Measurements from ENCODE around the gene SMAD6. TPM values are rescaled to one million over a fixed set of nuclear protein-coding genes. Genes with fewer than 3 reads are reported as not detected.

Gene SMAD6
- total and polyA plus RNA-seq, 2 of the 4 experiments (the other 2 are of a cell fraction): 4.8 to 8.5 TPM

GRCh38 chr15:66658044-66658443, 44.0 kb upstream of the SMAD6 start:
- H3K4me1 ChIP-seq (ENCODE audit: control insufficient read depth, insufficient read depth, low read length): no peaks in the 10 kb centered on the region; the same call in 1 of the 2 replicates
- H3K14ac ChIP-seq (replicated peaks; ENCODE audit: low read depth, low read length): no peak overlapping the region
- no peaks in the 10 kb centered on the region for H3K36me3 ChIP-seq (ENCODE audit: control insufficient read depth, insufficient read depth, low read length)
- in situ Hi-C loops (cut with MboI; ENCODE audit: low sequenced_read_pairs): no loop called here
- no peak overlapping the region for H3K23ac ChIP-seq (ENCODE audit: low read depth, low read length)
- no peak overlapping the region for H2AK9ac ChIP-seq (replicated peaks; ENCODE audit: low read depth, low read length, poor library complexity)
- no peak overlapping the region for H2AK5ac ChIP-seq (ENCODE audit: low read depth, low read length)
- WGBS, 2 experiments (ENCODE audit: extremely low coverage in 2 of 2, insufficient read length in 1 of 2): no CpG with 5 or more reads among the region's 5 CpGs
- H3K56ac ChIP-seq (ENCODE audit: extremely low read depth, insufficient read depth, low read length): no peak overlapping the region
- peaks cover 4% of the 10 kb centered on the region for H3K9me1 ChIP-seq (ENCODE audit: insufficient read depth, low read length)
- H4K20me1 ChIP-seq (ENCODE audit: insufficient read depth, low read length): no peaks in the 10 kb centered on the region
- no peak overlapping the region for H4K91ac ChIP-seq (ENCODE audit: insufficient read depth, low read depth, low read length)
- H3K18ac ChIP-seq (ENCODE audit: low read depth, low read length): no peak overlapping the region
- no peak overlapping the region for H4K8ac ChIP-seq (ENCODE audit: low read depth in 2 of 2, low read length in 2 of 2)
- POLR2A ChIA-PET (ENCODE audit: unreplicated experiment): no interaction called here
- no peak overlapping the region for H3K4me3 ChIP-seq (ENCODE audit: insufficient read depth, low read depth, low read length)
- no peak overlapping the region for H2BK20ac ChIP-seq (ENCODE audit: low read depth, low read length)
- TF ChIP-seq CEBPB (IDR thresholded peaks at IDR 0.05; ENCODE audit: low read depth, low read length) (no peak), MXI1 (IDR thresholded peaks at IDR 0.05; ENCODE audit: borderline replicate concordance, low read depth, low read length) (no peak), RCOR1 (IDR thresholded peaks at IDR 0.05; ENCODE audit: insufficient replicate concordance, low read length) (no peak), RFX5 (IDR thresholded peaks at IDR 0.05; ENCODE audit: low read depth, low read length) (no peak), FOS (IDR thresholded peaks at IDR 0.05; ENCODE audit: low read depth, low read length) (no peak), SMC3 (IDR thresholded peaks at IDR 0.05; ENCODE audit: low read depth, low read length) (no peak)
- H2BK15ac ChIP-seq (ENCODE audit: low read depth, low read length): no peak overlapping the region
- no peak overlapping the region for H3K27ac ChIP-seq (ENCODE audit: insufficient read depth, low read length)
- CTCF ChIA-PET: no interaction called here
- H3K4me2 ChIP-seq (ENCODE audit: low read depth, low read length): no peak overlapping the region
- peaks cover 6% of the 10 kb centered on the region; the same call in 1 of the 2 replicates for H3K27me3 ChIP-seq (ENCODE audit: control insufficient read depth, insufficient read depth, low read length)
- H2BK120ac ChIP-seq (ENCODE audit: low read depth, low read length): no peak overlapping the region
- ATAC-seq (ENCODE audit: low read depth) (no peak), DNase-seq (no peak)
- intact Hi-C loops (cut with micrococcal nuclease): no loop called here
- dilution Hi-C loops (cut with HindIII; ENCODE audit: low sequenced_read_pairs, unreplicated experiment): no loop called here
- H2BK5ac ChIP-seq (ENCODE audit: low read depth, low read length, poor library complexity, severe bottlenecking): no peak overlapping the region
- no peak overlapping the region for H3K9ac ChIP-seq (ENCODE audit: low read depth, low read length)
- H3K9me3 ChIP-seq (ENCODE audit: control insufficient read depth, insufficient read depth, low read length): no peaks in the 10 kb centered on the region
- no TSS peak for BruUV-seq (replicated peaks)
- no peak overlapping the region for H4K5ac ChIP-seq (ENCODE audit: low read depth, low read length)
- no peak overlapping the region for H2AFZ ChIP-seq (replicated peaks; ENCODE audit: low read length, poor library complexity)
- H3K4ac ChIP-seq (ENCODE audit: low read depth, low read length): no peak overlapping the region
- no peaks in the 10 kb centered on the region for H3K79me1 ChIP-seq (ENCODE audit: low read depth in 1 of 2, low read length in 2 of 2)

All from IMR-90 (cell line).